Gastroesophageal sphincter (tissue), 3 donors: ENCODE results near the gene CDK17.

Source experiments
- CTCF ChIP-seq, 4 experiments: fragments of 200-600 bp in 2 of 4; fragments of 450-650 bp in 2 of 4; sonication (generic) in 1 of 4; IDR thresholded peaks; one replicate each; pipeline ENCODE4 v1.5.1; 2017 to 2019; ENCODE audit warnings: antibody characterized with exemption in 4 of 4, mild to moderate bottlenecking in 2 of 4, moderate library complexity in 2 of 4
- EP300 ChIP-seq: sonication (generic); formaldehyde crosslinking; IDR thresholded peaks from one replicate; pipeline ENCODE4 v1.6.1; 2017; ENCODE audit warnings: antibody characterized with exemption, mild to moderate bottlenecking
- POLR2A ChIP-seq, 2 donors: fragments of 450-650 bp; IDR thresholded peaks; one replicate each; pipeline ENCODE4 v1.6.1; 2017; ENCODE audit warnings: antibody characterized with exemption in 2 of 2, mild to moderate bottlenecking in 2 of 2, moderate library complexity in 1 of 2
- POLR2AphosphoS5 ChIP-seq: sonication (generic); formaldehyde crosslinking; IDR thresholded peaks from one replicate; pipeline ENCODE4 v1.6.1; 2017; ENCODE audit warnings: antibody characterized with exemption

- TF ChIP-seq CTCF (IDR thresholded peaks at IDR 0.05) (no peak), POLR2AphosphoS5 (no peak), POLR2A (IDR thresholded peaks at IDR 0.05) (no peak), EP300 (no peak)
Measured at GRCh38 chr12:96425321-96425720, 25.1 kb upstream of the CDK17 start.
